GM13976 (cell line): ENCODE data around the gene CCDC33.

ENCODE experiments used
- DNase-seq: peaks from one replicate; pipeline ENCODE4 v3.0.0; 2012; ENCODE audit warnings: low spot score
- in situ Hi-C: fragments of 300-500 bp; cut with MboI; formaldehyde crosslinking; loops from one replicate; pipeline ENCODE4 v1.12.0; 2022; ENCODE audit warnings: low sequenced_read_pairs, mixed read lengths, inconsistent platforms; ENCODE audit not compliant: unreplicated experiment
- TF ChIP-seq, protein P1 (sequence below): IDR thresholded peaks from 2 replicates; pipeline ENCODE4 v1.5.1; 2012; ENCODE audit warnings: borderline replicate concordance, mild to moderate bottlenecking; ENCODE audit not compliant: insufficient read depth; ENCODE audit errors: extremely low read depth, missing control alignments, control extremely low read depth

Gene CCDC33

DNA sequence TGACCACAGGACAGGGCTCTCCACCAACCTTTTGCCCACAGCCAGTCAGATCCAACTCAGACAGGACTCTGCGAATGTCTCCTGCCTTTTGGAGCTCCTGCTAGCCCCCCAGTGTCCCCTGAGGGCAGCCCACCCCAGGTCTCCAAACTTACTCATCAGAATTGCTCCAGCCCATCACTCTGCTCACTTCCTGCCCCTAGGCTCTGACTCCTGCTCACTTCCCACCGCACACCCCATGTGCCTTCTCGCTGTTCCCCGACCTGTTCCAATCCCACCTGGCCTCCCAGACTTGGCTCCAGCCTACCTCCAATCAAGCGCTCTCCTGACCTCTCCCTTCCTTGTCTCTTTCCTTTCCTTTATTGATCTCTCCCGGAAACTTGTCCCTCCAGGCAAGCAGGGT is 27.6 kb upstream of the CCDC33 start:
- TF ChIP-seq, protein P1, sequence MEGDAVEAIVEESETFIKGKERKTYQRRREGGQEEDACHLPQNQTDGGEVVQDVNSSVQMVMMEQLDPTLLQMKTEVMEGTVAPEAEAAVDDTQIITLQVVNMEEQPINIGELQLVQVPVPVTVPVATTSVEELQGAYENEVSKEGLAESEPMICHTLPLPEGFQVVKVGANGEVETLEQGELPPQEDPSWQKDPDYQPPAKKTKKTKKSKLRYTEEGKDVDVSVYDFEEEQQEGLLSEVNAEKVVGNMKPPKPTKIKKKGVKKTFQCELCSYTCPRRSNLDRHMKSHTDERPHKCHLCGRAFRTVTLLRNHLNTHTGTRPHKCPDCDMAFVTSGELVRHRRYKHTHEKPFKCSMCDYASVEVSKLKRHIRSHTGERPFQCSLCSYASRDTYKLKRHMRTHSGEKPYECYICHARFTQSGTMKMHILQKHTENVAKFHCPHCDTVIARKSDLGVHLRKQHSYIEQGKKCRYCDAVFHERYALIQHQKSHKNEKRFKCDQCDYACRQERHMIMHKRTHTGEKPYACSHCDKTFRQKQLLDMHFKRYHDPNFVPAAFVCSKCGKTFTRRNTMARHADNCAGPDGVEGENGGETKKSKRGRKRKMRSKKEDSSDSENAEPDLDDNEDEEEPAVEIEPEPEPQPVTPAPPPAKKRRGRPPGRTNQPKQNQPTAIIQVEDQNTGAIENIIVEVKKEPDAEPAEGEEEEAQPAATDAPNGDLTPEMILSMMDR: no peak
- no peak for DNase-seq
- in situ Hi-C loops: no loop called here

DNA sequence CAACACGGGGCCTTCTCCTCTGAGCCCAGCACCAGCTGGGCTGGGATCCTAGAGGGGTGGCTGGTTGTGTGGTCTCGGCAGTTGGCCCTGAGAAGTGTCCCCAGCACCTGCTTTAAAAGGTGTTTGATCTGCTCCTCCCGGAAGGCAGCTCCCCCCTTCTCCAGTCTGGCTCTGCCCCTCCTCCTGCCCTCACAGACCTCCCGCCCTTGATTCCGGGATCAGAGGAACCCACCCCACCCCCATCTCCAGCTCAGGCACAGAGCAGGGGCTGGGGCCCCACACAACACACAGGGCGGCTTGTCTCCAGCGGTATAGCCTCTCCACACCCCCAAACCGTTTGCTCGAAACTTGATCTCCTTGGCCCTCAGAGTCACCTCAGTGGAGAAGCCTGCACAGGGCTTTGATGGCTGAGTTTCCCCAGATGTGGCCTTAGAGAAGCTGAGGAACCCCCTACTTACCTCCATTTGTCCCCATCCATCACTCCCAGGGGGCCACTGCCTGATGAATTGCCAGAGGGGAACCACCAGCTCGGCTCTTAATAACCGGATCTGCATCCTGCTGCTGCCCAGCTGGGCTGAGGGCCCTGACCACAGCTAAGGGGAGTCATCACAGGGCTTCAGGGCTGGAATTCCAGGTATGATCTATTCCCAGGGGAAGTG is 27.1 kb upstream of the CCDC33 start:
- TF ChIP-seq, protein P1: no peak
- no peak for DNase-seq
- in situ Hi-C loops: no loop called here

DNA sequence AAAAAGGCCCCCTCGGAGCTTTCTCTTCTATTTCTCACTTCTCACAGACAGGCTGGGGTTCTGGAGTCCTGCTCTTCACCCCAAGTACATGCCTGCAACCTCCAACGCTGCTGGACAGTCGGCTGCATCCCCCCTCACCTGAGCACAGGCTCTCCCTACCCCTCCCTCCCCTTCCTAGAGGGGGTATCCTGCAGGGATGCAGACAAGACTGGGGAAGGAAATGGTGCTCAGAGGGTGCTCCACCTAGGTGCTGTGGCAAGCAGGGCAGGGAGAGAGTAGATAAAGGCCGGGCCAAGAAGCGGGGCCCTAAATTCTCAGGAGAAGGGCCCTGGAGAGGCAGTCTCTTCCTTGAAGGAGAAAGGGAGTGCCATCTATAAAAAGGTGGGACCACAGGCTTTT is 26.6 kb upstream of the CCDC33 start:
- in situ Hi-C loops: no loop called here
- DNase-seq: no peak
- TF ChIP-seq, protein P1: no peak

DNA sequence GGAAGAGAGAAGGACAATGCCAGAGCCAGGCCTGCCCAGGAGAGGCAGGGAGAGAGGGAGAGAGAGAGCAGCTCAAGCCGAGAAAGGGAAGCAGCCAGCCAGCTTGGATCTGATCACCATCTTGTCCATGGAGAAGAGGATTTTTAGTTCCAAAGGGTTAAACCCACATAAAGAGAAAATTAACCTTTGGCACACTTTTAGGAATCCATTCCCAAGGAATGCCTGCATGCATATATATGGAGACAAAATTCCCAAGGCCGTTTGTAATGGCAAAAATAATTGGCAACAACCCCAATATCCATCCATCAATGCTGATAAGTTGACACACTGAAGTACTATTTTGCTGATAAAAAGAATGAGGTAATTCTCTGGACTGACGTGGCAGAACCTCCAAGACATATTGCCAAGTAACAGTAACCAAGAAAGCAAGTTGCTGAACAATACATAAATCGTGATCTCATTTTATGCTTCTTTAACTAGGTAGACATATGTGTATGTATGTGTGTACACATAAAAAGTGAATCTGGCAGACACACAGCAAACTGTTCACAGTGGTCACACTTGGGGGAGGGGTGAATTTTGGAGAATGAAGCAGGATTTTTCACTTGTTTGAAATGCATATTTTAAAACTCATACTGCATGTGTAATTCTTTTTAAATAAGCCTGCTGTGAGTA is 26.0 kb upstream of the CCDC33 start:
- in situ Hi-C loops: no loop called here
- DNase-seq: no peak
- TF ChIP-seq, protein P1: no peak

DNA sequence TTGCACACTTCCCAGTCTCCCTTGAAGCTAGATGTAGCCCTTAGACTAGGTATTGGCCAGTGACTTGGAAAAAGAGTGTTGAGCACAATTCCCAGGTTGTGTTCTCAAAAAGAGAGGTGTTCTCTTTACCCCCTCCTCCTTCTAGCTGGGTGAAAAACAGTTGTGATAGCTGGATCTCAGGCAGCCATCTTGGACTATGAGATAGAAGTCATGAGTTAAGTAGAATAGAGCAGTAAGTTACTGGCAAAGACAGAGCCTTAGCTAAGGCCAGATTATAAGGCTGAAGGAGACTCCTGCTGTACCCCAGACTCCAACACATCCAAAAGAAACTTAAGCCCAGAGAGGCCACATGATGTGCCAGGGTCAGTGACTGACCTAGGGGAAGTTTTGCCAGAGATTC is 25.4 kb upstream of the CCDC33 start:
- no peak for DNase-seq
- TF ChIP-seq, protein P1: no peak
- in situ Hi-C loops: no loop called here

DNA sequence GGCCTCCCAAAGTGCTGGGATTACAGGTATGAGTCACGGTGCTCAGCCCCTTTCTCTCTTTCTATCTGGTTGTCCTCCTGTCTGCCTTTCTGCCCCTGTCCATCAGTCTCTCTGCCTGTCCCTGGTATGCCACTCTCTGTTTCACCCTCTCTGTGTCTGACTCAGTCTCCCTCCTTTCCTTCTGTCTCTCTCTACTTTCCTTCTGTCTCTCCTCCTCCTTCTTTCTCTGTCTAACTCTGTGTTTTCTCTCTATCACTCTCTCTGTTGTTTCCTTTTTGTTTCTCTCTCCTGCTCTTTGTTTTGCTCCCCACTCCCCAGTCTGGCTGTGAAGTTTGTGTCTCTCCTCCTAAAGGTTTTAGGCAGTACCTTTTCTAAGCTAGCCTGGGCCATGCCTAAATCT is 24.5 kb upstream of the CCDC33 start:
- TF ChIP-seq, protein P1: no peak
- in situ Hi-C loops: no loop called here
- no peak for DNase-seq
